HG03039 (cell line): Measurements from ENCODE around the gene LGALS9B.
"Not testable (repeated sequence)": the region's sequence is repeated elsewhere in the genome, so short reads cannot be mapped to it uniquely, and the experiment has no call there.

Experiments
- ATAC-seq: cut with Tn5 transposase; IDR thresholded peaks from one replicate; pipeline ENCODE4 v1.9.1; 2021; ENCODE audit warnings: mild to moderate bottlenecking, moderate library complexity; ENCODE audit not compliant: unreplicated experiment

The LGALS9B gene

GRCh38 chr17:20467447-20467846 is at the start of gene LGALS9B:
Gene LGALS9B (minus strand): TSS chr17:20467539. CDS start chr17:20467470, 69 bp downstream.
- not testable (repeated sequence) for ATAC-seq

- not testable (repeated sequence) for ATAC-seq
Measured at GRCh38 chr17:20516986-20517385, 49.6 kb upstream of the LGALS9B start.

GRCh38 chr17:20515099-20515498 is 47.8 kb upstream of the LGALS9B start:
- ATAC-seq, result not testable (repeated sequence)

DNA sequence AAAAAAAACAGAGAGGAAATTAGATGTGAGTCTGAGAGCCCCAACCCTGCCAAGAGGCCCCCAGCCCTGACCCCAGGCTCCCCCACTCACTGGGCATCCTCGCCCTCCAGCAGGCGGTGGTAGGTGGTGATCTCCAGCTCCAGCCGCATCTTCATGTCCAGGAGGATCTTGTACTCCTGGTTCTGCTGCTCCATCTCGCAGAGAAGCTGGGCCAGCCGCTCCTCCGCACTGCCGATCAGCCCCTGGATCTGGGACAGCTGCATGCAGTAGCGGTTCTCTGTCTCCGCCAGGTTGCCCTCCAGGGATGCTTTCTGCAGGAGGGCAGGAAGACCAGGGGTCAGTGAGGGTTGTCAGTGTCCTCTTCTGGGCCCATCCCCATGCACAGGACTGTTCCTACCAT is 46.2 kb upstream of the LGALS9B start:
- not testable (repeated sequence) for ATAC-seq

GRCh38 chr17:20512378-20512777 is 45.0 kb upstream of the LGALS9B start:
- not testable (repeated sequence) for ATAC-seq

DNA sequence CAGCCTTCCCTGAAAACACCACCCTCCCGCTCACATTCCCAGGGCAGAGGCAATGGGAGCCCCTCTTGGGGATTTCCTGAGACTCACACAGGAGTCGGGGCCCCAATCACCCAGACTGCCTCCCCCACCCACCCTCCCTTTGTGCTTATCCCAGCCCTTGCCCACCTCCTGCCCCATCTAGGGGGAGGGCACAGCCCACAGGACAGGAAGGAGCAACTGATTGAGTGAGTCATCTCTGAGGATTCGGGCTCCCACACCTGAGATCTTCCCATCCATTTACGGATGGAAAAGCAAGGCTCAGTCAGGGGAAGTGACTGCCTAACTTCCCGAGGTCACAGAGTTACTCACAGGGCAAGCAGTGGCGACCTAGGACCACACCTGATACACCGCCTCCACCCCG is 44.4 kb upstream of the LGALS9B start:
- not testable (repeated sequence) for ATAC-seq

- not testable (repeated sequence) for ATAC-seq
Measured at GRCh38 chr17:20505333-20505732, 38.0 kb upstream of the LGALS9B start.

GRCh38 chr17:20504388-20505066 is 37.2 kb upstream of the LGALS9B start:
- ATAC-seq, result not testable (repeated sequence)

GRCh38 chr17:20501896-20502295 is 34.6 kb upstream of the LGALS9B start:
- ATAC-seq, result not testable (repeated sequence)

GRCh38 chr17:20500346-20500745 is 33.0 kb upstream of the LGALS9B start:
- ATAC-seq, result not testable (repeated sequence)

DNA sequence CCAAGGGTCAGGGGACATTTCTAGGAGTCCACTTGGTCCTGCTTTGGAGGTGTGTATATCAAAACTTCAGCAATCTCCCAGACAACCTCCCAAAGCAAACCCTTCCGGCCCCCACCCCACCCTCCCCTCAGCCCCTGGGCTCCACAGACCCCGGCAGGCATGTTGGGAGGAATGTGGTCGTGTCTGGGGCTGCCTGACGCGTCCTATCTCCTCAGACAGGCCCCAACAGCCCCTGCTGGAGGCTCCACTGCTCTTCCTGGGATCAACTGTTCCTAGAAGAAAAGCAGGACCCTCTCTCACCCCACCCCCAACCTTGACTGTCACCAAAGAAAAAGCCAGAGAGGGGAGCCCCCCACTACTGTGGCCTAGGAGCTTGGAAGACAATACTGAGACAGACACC is 28.1 kb upstream of the LGALS9B start:
- ATAC-seq, result not testable (repeated sequence)

GRCh38 chr17:20494735-20495134 is 27.4 kb upstream of the LGALS9B start:
- not testable (repeated sequence) for ATAC-seq

- not testable (repeated sequence) for ATAC-seq
Measured at GRCh38 chr17:20494147-20494546, 26.8 kb upstream of the LGALS9B start.

GRCh38 chr17:20492971-20493370 is 25.6 kb upstream of the LGALS9B start:
- not testable (repeated sequence) for ATAC-seq

DNA sequence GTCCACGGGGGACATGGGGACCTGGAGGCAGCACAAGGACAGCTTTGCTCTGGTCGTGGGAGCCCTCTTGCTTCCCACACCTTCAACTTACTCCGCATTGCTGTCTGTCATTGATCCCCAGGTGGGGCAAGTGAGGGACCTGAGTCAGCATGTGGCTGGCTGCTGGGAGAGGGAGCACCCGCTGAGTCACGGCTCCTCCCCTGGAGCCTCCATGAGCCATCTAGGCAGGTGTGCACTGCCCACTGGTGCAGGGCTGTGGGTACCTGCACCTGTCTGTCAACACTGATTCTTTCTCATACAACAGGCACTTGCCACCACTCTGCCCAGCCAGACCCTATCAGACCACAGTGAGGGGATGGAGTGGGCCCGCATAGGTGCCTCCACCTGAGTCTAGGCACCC is 24.8 kb upstream of the LGALS9B start:
- ATAC-seq, result not testable (repeated sequence)

DNA sequence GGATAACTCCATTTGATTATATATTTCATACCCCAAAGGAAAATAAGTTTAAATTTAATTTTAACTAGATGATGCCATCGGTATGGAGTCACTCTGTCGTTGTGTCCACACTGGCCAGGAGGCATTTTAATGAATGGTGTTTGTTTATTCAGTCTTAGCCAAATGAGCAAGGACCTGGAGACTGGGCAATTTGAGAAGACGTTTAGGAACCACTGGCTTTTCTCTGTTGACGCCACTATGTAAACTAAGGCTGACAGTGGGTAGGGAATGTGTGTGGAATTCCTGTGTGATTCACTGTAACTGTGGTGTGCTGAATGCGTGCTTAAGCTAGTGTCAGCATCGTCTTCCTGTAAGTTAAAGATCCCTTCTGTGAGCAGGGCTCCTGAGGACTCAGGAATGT is 17.6 kb upstream of the LGALS9B start:
- ATAC-seq, result not testable (repeated sequence)

- not testable (repeated sequence) for ATAC-seq
Measured at GRCh38 chr17:20479889-20480591, 12.7 kb upstream of the LGALS9B start.

GRCh38 chr17:20477398-20478071 is 10.2 kb upstream of the LGALS9B start:
- not testable (repeated sequence) for ATAC-seq

DNA sequence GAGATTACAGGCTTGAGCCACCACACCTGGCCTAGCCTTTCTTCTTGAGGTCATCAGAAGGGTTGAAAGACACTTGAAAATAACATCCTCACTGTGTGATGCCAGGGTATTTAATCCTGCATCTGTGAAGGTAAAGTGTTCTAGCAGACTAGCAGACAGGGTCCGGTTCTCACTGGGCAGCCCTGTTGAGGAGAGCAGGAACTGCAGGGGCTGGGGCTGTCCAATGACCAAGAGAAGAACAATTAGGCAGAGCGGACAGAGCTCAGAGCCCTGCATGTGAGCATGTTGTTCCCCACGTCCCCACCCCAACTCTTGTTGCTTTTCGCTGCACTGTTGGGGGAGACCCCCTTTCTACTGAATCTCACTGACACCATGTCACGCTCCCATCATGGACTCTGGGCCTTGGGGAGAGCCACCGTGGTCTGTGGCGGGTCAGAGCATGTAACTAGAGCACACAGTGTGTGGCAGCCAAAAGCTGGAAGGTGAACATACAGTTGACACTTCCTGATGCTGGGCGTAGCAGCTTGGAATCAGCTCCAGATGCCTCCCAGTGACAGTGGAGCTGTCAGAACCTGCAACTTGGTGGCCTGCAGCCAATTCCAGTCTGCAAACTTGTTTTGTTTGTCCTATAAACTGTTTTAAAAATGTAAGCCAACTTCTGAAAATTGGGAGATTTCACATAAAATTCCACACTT is 7.9 kb upstream of the LGALS9B start:
- not testable (repeated sequence) for ATAC-seq

DNA sequence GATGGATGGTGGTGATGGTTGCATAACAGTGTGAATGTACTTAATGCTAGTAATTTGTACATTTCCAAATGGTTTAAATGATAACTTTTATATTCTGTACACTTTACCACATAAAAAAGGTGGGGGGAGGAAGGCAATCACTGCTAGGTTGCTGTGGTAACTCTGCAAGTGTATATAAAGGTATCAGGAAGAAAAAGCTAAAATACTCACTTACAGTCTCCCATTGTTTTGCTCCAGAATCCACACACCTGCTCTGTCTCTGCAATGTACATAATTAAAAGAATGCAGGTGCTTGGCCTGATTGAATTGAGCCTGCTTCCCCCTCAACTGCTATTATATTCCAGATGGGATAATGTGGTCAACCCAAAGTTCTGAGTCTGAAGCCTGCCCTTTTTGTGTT is 6.7 kb upstream of the LGALS9B start:
- not testable (repeated sequence) for ATAC-seq

DNA sequence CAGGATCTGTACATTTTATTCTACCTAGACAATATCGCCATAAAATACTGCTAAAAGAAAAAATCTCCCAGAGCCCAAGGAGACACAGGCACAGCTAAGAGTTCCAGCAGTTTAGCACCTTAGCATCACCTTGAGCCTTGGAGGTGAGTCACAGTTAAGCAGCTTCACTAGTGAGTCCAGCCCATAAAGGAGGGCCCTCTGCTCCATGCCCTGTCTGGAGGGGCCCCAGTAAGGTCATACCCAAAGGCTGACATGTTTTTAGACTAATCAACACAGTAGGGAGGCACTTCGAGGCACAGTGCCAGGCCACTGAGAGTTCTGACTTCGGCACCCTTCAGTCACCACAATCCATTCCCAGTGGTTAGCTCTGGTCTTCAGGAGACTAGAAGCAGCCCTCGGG is 2.6 kb upstream of the LGALS9B start:
- not testable (repeated sequence) for ATAC-seq
